Small intestine (tissue), 7 donors: ENCODE measurements around the gene INPP5D. TPM values are rescaled to one million over a fixed set of nuclear protein-coding genes. Genes with fewer than 3 reads are reported as not detected.

Source experiments
- DNase-seq, 2 donors: peaks; one replicate each; pipeline versions ENCODE4 v3.0.0 to v3.0.0-alpha.2; 2013
- FAIRE-seq: peaks from 2 replicates; lab custom pipeline; 2012; peaks lifted over from hg19 to GRCh38; lab: Jason Lieb, UNC
- H3K27ac ChIP-seq, 3 donors: one replicate each; pipeline ENCODE4 v1.5.1; 2013; ENCODE audit warnings: low read length in 2 of 3, mild to moderate bottlenecking in 2 of 3, control low read depth in 1 of 3, inconsistent platforms in 1 of 3, low read depth in 1 of 3, moderate library complexity in 1 of 3
- H3K27me3 ChIP-seq, 3 donors: one replicate each; pipeline ENCODE4 v1.6.1; 2013; ENCODE audit warnings: low read length in 3 of 3, inconsistent platforms in 1 of 3; ENCODE audit not compliant: control insufficient read depth in 3 of 3, insufficient read depth in 3 of 3
- H3K36me3 ChIP-seq, 3 donors: one replicate each; pipeline ENCODE4 v1.6.1; 2013; ENCODE audit warnings: low read length in 3 of 3, inconsistent platforms in 1 of 3, low read depth in 1 of 3, mild to moderate bottlenecking in 1 of 3, moderate library complexity in 1 of 3; ENCODE audit not compliant: control insufficient read depth in 3 of 3, insufficient read depth in 2 of 3
- H3K4me1 ChIP-seq, 3 donors: one replicate each; pipeline ENCODE4 v1.6.1; 2013; ENCODE audit warnings: low read length in 2 of 3, inconsistent platforms in 1 of 3, low read depth in 1 of 3, mild to moderate bottlenecking in 1 of 3, moderate library complexity in 1 of 3; ENCODE audit not compliant: control insufficient read depth in 3 of 3, insufficient read depth in 2 of 3
- H3K4me3 ChIP-seq, 3 donors: one replicate each; pipeline ENCODE4 v1.5.1; 2013; ENCODE audit warnings: low read length in 3 of 3, control low read depth in 1 of 3, inconsistent platforms in 1 of 3, low read depth in 1 of 3, mild to moderate bottlenecking in 1 of 3, moderate library complexity in 1 of 3
- H3K9me3 ChIP-seq, 2 donors: one replicate each; pipeline ENCODE4 v1.6.1; 2013; ENCODE audit warnings: low read depth in 1 of 2, low read length in 1 of 2; ENCODE audit not compliant: control insufficient read depth in 2 of 2, insufficient read depth in 1 of 2
- WGBS, 3 donors: extraction: QIAGEN DNeasy Blood & Tissue Kit; methylation state at CpG; one replicate each; pipeline ENCODE4 v1.1.7; 2013; 5-methylcytosine and 5-hydroxymethylcytosine counted together
- polyA plus RNA-seq, 4 donors: library from polyadenylated mRNA; stranded (reverse) in 3 of 4; unstranded in 1 of 4; fragments of 200-250 nt in 3 of 4; fragments of 120-200 nt in 1 of 4; gene quantifications; one replicate each; pipeline versions ENCODE4 v1.2.1 to v1.2.3, GENCODE V29; 2013
- donor health status: healthy with polysubstance abuse.
- donor health status: control.
- donor health status: control.
- donor health status: Bipolar disorder and iron deficiency.
- donor health status: healthy.

Gene INPP5D
- polyA plus RNA-seq, 4 donors = 4.7 to 10.4 (median 6.9) TPM

GRCh38 chr2:233201258-233202013 is 141.3 kb downstream of the INPP5D start:
- no peak for FAIRE-seq
- no peak overlapping the region for H3K4me3 ChIP-seq
- no peaks in the 10 kb centered on the region for H3K4me1 ChIP-seq
- DNase-seq = no peak
- H3K27me3 ChIP-seq = peaks cover 0 to 3% (median 0%) of the 10 kb centered on the region in 3 donors
- H3K27ac ChIP-seq = no peak overlapping the region
- WGBS, 3 donors = 86 to 90% (median 88%) methylated on average over 15 of the region's 15 CpGs
- H3K36me3 ChIP-seq = peaks cover 0 to under 1% (median 0%) of the 10 kb centered on the region in 3 donors
- H3K9me3 ChIP-seq = peaks cover 0 to 17% of the 10 kb centered on the region in 2 donors

GRCh38 chr2:233202531-233202944 is 142.4 kb downstream of the INPP5D start:
- DNase-seq (no peak), FAIRE-seq (no peak)
- 76 to 94% (median 93%) methylated on average over 5 of the region's 5 CpGs for WGBS, 3 donors
- H3K36me3 ChIP-seq = peaks cover 0 to 4% (median 0%) of the 10 kb centered on the region in 3 donors
- H3K4me3 ChIP-seq = no peak overlapping the region
- no peaks in the 10 kb centered on the region for H3K4me1 ChIP-seq
- H3K27ac ChIP-seq = no peak overlapping the region
- H3K27me3 ChIP-seq = peaks cover 0 to 3% (median 0%) of the 10 kb centered on the region in 3 donors
- peaks cover 0 to 17% of the 10 kb centered on the region in 2 donors for H3K9me3 ChIP-seq

- 95 to 98% (median 96%) methylated on average over 5 of the region's 5 CpGs for WGBS, 3 donors
- DNase-seq = no peak
- no peak overlapping the region for H3K4me3 ChIP-seq
These were observed 142.9 kb downstream of the INPP5D start for GRCh38 chr2:233203060-233203459.

GRCh38 chr2:233204286-233204936 is 144.3 kb downstream of the INPP5D start:
- WGBS, 3 donors = 93 to 96% (median 95%) methylated on average over 39 to 50 of the region's 50 CpGs
- Histone ChIP-seq H3K36me3 (peaks cover 0 to 4% (median 0%) of the 10 kb centered on the region in 3 donors), H3K9me3 (peaks cover 0 to 17% of the 10 kb centered on the region in 2 donors), H3K4me3 (no peak overlapping the region), H3K4me1 (no peaks in the 10 kb centered on the region), H3K27me3 (peaks cover 0 to 3% (median 0%) of the 10 kb centered on the region in 3 donors), H3K27ac (no peak overlapping the region)
- FAIRE-seq = no peak
- DNase-seq = no peak

More at GRCh38 chr2:233203060-233203459, 142.9 kb downstream of the INPP5D start:
- peaks cover 0 to 4% (median 0%) of the 10 kb centered on the region in 3 donors for H3K36me3 ChIP-seq
- FAIRE-seq = no peak
- peaks cover 0 to 17% of the 10 kb centered on the region in 2 donors for H3K9me3 ChIP-seq
- H3K4me1 ChIP-seq = no peaks in the 10 kb centered on the region
- peaks cover 0 to 3% (median 0%) of the 10 kb centered on the region in 3 donors for H3K27me3 ChIP-seq
- no peak overlapping the region for H3K27ac ChIP-seq

- H3K27me3 ChIP-seq = no peaks in the 10 kb centered on the region
- DNase-seq (peak; percentile 46 to 82), FAIRE-seq (no peak)
- 71 to 73% (median 71%) methylated on average over 10 of the region's 10 CpGs for WGBS, 3 donors
- peaks cover 0 to 5% of the 10 kb centered on the region in 2 donors for H3K9me3 ChIP-seq
- peaks cover 0 to 3% (median 0%) of the 10 kb centered on the region in 3 donors for H3K4me1 ChIP-seq
- no peak overlapping the region for H3K4me3 ChIP-seq
- peaks cover 0 to 4% (median 0%) of the 10 kb centered on the region in 3 donors for H3K36me3 ChIP-seq
- no peak overlapping the region for H3K27ac ChIP-seq
These were observed 148.4 kb downstream of the INPP5D start for GRCh38 chr2:233208382-233209116.

DNA sequence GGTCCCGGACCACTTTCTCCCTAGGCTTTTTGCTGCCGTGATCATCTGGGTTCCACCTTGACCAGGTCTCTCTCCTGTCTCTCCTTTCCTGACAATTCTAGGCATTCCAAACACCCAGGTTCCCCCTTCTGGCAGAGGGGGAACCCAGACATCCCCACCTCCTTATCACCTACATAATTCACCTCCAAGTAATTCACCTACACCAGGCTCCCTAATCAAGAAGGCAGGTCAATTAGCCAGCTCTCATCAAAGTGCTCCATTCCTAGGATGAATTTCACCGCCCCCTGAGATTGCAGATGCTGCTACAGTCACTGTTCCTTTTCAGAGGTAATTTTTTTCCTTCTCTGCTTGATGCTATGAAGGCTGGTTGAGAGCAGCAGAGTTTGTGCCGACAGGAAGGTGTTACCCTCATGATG is 149.0 kb downstream of the INPP5D start:
- no peaks in the 10 kb centered on the region for H3K9me3 ChIP-seq
- H3K4me3 ChIP-seq = no peak overlapping the region
- H3K27ac ChIP-seq = no peak overlapping the region
- 67 to 72% (median 69%) methylated on average over 4 of the region's 4 CpGs for WGBS, 3 donors
- DNase-seq (no peak), FAIRE-seq (no peak)
- peaks cover 0 to 3% (median 0%) of the 10 kb centered on the region in 3 donors for H3K4me1 ChIP-seq
- H3K27me3 ChIP-seq = no peaks in the 10 kb centered on the region
- peaks cover 0 to 4% (median 0%) of the 10 kb centered on the region in 3 donors for H3K36me3 ChIP-seq

DNA sequence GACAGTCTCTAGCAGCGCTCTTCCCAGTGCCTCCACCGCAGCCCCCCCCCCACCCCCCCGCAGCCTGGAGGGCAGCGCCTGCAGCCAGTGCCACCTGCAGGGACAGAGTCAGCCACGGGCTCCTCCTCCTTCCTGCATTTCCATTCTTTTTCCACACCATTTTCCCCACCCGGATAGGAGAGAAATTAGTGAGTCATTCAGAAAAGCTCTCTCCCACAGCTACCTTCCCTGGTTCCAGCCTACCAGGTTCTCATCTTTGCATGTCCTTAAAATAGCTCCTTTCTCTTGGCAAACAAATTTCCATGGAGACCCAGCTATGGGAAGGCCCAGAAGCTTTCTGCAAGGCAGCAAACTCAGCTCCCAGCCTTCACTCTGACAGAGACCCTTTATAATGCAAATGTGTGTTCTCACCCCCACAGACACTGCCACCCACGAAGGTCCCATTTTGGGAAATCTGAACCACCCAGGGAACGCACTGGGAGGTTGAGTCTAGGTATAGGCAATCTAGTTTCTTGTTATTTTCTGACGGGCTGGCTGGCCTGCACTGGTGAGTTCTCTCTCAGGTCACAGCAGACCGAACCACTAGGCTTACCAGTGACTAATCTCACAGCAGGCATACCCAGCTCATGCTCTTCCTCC is 149.5 kb downstream of the INPP5D start:
- WGBS, 3 donors = 42 to 52% (median 47%) methylated on average over 10 of the region's 10 CpGs
- Histone ChIP-seq H3K4me3 (no peak overlapping the region), H3K27ac (no peak overlapping the region), H3K4me1 (peaks cover 0 to 3% (median 0%) of the 10 kb centered on the region in 3 donors), H3K36me3 (peaks cover 0 to 4% (median 0%) of the 10 kb centered on the region in 3 donors), H3K9me3 (no peaks in the 10 kb centered on the region), H3K27me3 (no peaks in the 10 kb centered on the region)
- DNase-seq (no peak), FAIRE-seq (no peak)
